Measurements from ENCODE around the gene TOP3A. TPM values are rescaled to one million over a fixed set of nuclear protein-coding genes. Genes with fewer than 3 reads are reported as not detected.
A peak's percentile ranks its signal among the peaks of the same experiment; 100 is the strongest.

The TOP3A gene
- total and polyA plus RNA-seq, 2 of the 13 experiments (the other 11 are each of a cell fraction or from before 2014, with no cell fraction given): 16.9 to 36.8 TPM

DNA sequence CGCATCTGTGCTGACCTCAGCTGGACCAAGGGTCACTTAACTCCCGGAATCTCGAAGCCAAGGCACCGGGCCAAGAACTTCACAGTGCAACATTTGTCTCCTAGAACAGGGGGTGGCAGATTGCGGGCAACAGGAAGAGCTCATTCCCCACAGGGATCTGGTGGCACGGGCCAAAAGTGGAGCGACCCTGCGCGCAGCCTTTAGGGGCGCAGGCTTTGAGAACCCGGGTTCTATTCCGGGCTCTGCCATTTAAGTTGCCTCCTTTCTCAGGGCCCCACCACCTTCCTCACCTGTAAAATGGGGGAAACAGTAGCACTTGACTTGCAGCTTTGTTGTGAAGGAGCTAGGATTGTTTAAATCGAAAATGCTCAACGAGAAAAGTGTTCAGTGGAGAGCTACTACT is 47.9 kb upstream of the TOP3A start:
- Histone ChIP-seq H3K27ac (ENCODE audit: extremely low read length, insufficient read depth, low read length) (peak overlapping the region; percentile 71), H3K9ac (ENCODE audit: insufficient read depth, low read depth, low read length) (peak overlapping the region; percentile 80), H3K4me1 (ENCODE audit: insufficient read depth, low read length) (peaks cover 22% of the 10 kb centered on the region), H3K27me3 (ENCODE audit: control insufficient read depth in 1 of 2, insufficient read depth in 2 of 2, low read length in 2 of 2) (no peaks in the 10 kb centered on the region; a peak in 1 of 5 replicates), H3K36me3 (replicated peaks in 1 of 2; ENCODE audit: control insufficient read depth in 1 of 2, insufficient read depth in 2 of 2, low read length in 2 of 2) (no peaks in the 10 kb centered on the region), H3K4me2 (ENCODE audit: low read depth, low read length) (peak overlapping the region; percentile 85), H3K9me3 (ENCODE audit: low read length) (no peaks in the 10 kb centered on the region), H3K4me3 (replicated peaks in 1 of 3; ENCODE audit: insufficient read depth in 1 of 3, low read depth in 2 of 3, low read length in 3 of 3) (peak overlapping the region; percentile 83 to 98 (median 93)), H2AFZ (ENCODE audit: low read length) (peak overlapping the region; percentile 35), H3K79me2 (ENCODE audit: insufficient read depth, low read length) (peaks cover 15% of the 10 kb centered on the region), H4K20me1 (ENCODE audit: insufficient read depth, low read length) (no peaks in the 10 kb centered on the region)
- ATAC-seq (peak; percentile 57), FAIRE-seq (peak; percentile 52), DNase-seq (ENCODE audit: low spot score) (peak; percentile 76)
- WGBS (ENCODE audit: low lambda C conversion rate): 3% methylated on average over 6 of the region's 14 CpGs
- BruUV-seq (replicated peaks): TSS peak; percentile 83
- in situ Hi-C loops (cut with HindIII; ENCODE audit: extremely low pct_ligation_motif_present, low pct_unique_long_range_greater_than_20kb): no loop called here
- ChIA-PET CTCF (ENCODE audit: low intra/inter-chr PET ratio, low total read pairs) (no interaction called here), POLR2A (interaction anchor here (0.7 to 2.1 kb wide), 5 partner anchors 15 to 179 kb away, joined by 4 to 10 read pairs (median 7); partner anchors contain the start of genes ALKBH5, EVPLL, MIEF2 and TOP3A)
- intact Hi-C loops (cut with micrococcal nuclease; ENCODE audit: unreplicated experiment): loop anchor here (10.0 kb wide), 1 partner anchor 48 kb away; the partner anchor contains the start of genes SMCR8 and TOP3A
- TF ChIP-seq ZSCAN30 (CRISPR knock-in tag; IDR thresholded peaks at IDR 0.05) (0 out of 2 replicates have a peak, but pooled peaks have one; percentile 19), MEIS1 (CRISPR knock-in tag; IDR thresholded peaks at IDR 0.05; ENCODE audit: borderline replicate concordance) (0 out of 2 replicates have a peak, but pooled peaks have one; percentile 18), ZNF619 (CRISPR knock-in tag; IDR thresholded peaks at IDR 0.05) (peak; percentile 1; the same call in 1 of the 2 replicates), GATAD2A (CRISPR knock-in tag; IDR thresholded peaks at IDR 0.05) (peak; percentile 52), MAFF (IDR thresholded peaks at IDR 0.05; ENCODE audit: low read depth, low read length) (peak; percentile 27; the same call in 1 of the 2 replicates), SMAD1 (CRISPR knock-in tag; IDR thresholded peaks at IDR 0.05; ENCODE audit: borderline replicate concordance, low read depth) (no peak), HNF4A (CRISPR knock-in tag; IDR thresholded peaks at IDR 0.05) (0 out of 2 replicates have a peak, but pooled peaks have one; percentile 21), ZNF614 (CRISPR knock-in tag; IDR thresholded peaks at IDR 0.05; ENCODE audit: borderline replicate concordance) (peak; percentile 7; the same call in 1 of the 2 replicates), FOXA3 (CRISPR knock-in tag; IDR thresholded peaks at IDR 0.05) (0 out of 2 replicates have a peak, but pooled peaks have one; percentile 25), POLR2A (IDR thresholded peaks at IDR 0.05; ENCODE audit: insufficient read depth in 1 of 2, low read depth in 2 of 2, low read length in 2 of 2) (peak in 1 of 2 experiments; percentile 13; a peak in 1 of 4 replicates), MAFK (conservative IDR thresholded peaks at IDR 0.05 in 1 of 2, IDR thresholded peaks at IDR 0.05 in 1 of 2; ENCODE audit: low read length in 2 of 2) (peak; percentile 32 to 34; a peak in 3 of 4 replicates), GATAD1 (CRISPR knock-in tag; IDR thresholded peaks at IDR 0.05) (0 out of 2 replicates have a peak, but pooled peaks have one; percentile 32), ZNF768 (CRISPR knock-in tag; IDR thresholded peaks at IDR 0.05) (no peak), NR2F6 (IDR thresholded peaks at IDR 0.05) (peak; percentile 55), NR2F6 (CRISPR knock-in tag; IDR thresholded peaks at IDR 0.05) (peak; percentile 72), KLF13 (CRISPR knock-in tag; IDR thresholded peaks at IDR 0.05) (no peak), ZNF7 (CRISPR knock-in tag; IDR thresholded peaks at IDR 0.05) (no peak), ZNF230 (CRISPR knock-in tag; IDR thresholded peaks at IDR 0.05) (0 out of 2 replicates have a peak, but pooled peaks have one; percentile 35), ELF1 (CRISPR knock-in tag; IDR thresholded peaks at IDR 0.05) (peak; percentile 10; the same call in 1 of the 2 replicates), HNRNPL (IDR thresholded peaks at IDR 0.05; ENCODE audit: low read depth, low read length) (peak; percentile 68; the same call in 1 of the 2 replicates), ZNF350 (CRISPR knock-in tag; IDR thresholded peaks at IDR 0.05; ENCODE audit: borderline replicate concordance, low read depth) (peak; percentile 19; the same call in 1 of the 2 replicates), ATRX (CRISPR knock-in tag; IDR thresholded peaks at IDR 0.05; ENCODE audit: borderline replicate concordance) (no peak)
- TF ChIP-seq, protein P1, sequence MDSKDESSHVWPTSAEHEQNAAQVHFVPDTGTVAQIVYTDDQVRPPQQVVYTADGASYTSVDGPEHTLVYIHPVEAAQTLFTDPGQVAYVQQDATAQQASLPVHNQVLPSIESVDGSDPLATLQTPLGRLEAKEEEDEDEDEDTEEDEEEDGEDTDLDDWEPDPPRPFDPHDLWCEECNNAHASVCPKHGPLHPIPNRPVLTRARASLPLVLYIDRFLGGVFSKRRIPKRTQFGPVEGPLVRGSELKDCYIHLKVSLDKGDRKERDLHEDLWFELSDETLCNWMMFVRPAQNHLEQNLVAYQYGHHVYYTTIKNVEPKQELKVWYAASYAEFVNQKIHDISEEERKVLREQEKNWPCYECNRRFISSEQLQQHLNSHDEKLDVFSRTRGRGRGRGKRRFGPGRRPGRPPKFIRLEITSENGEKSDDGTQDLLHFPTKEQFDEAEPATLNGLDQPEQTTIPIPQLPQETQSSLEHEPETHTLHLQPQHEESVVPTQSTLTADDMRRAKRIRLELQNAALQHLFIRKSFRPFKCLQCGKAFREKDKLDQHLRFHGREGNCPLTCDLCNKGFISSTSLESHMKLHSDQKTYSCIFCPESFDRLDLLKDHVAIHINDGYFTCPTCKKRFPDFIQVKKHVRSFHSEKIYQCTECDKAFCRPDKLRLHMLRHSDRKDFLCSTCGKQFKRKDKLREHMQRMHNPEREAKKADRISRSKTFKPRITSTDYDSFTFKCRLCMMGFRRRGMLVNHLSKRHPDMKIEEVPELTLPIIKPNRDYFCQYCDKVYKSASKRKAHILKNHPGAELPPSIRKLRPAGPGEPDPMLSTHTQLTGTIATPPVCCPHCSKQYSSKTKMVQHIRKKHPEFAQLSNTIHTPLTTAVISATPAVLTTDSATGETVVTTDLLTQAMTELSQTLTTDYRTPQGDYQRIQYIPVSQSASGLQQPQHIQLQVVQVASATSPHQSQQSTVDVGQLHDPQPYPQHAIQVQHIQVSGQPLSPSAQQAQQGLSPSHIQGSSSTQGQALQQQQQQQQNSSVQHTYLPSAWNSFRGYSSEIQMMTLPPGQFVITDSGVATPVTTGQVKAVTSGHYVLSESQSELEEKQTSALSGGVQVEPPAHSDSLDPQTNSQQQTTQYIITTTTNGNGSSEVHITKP (CRISPR knock-in tag; IDR thresholded peaks at IDR 0.05; ENCODE audit: low read depth): peak; percentile 89

Data from HepG2 (cell line).